H9 (cell line): ENCODE results near the gene GP1BB. TPM values are rescaled to one million over a fixed set of nuclear protein-coding genes. Genes with fewer than 3 reads are reported as not detected.
A peak's percentile ranks its signal among the peaks of the same experiment; 100 is the strongest.

Experiments
- DNase-seq: peaks from one replicate; pipeline ENCODE4 v3.0.0-alpha.2; 2017
- H2AFZ ChIP-seq: one replicate; pipeline ENCODE4 v1.6.1; 2013; ENCODE audit warnings: mild to moderate bottlenecking, low read length, control low read depth, moderate library complexity
- H2AK5ac ChIP-seq: 2 replicates; pipeline ENCODE4 v1.6.1; 2013; ENCODE audit warnings: low read length, control low read depth, mixed read lengths; ENCODE audit not compliant: insufficient read length
- H2BK120ac ChIP-seq: one replicate; pipeline ENCODE4 v1.6.1; 2013; ENCODE audit warnings: low read depth, mild to moderate bottlenecking, low read length, control low read depth, inconsistent platforms; ENCODE audit not compliant: poor library complexity, severe bottlenecking
- H2BK12ac ChIP-seq: 2 replicates; pipeline ENCODE4 v1.6.1; 2013; ENCODE audit warnings: low read length, control low read depth, mixed read lengths, low read depth; ENCODE audit not compliant: insufficient read length
- H2BK15ac ChIP-seq: 2 replicates; pipeline ENCODE4 v1.6.1; 2013; ENCODE audit warnings: low read depth, low read length, control low read depth
- H2BK20ac ChIP-seq: one replicate; pipeline ENCODE4 v1.6.1; 2013; ENCODE audit warnings: low read depth, mild to moderate bottlenecking, low read length, control low read depth, inconsistent platforms; ENCODE audit not compliant: poor library complexity, severe bottlenecking
- H2BK5ac ChIP-seq: 2 replicates; pipeline ENCODE4 v1.6.1; 2013; ENCODE audit warnings: low read length, control low read depth, mixed read lengths; ENCODE audit not compliant: insufficient read length
- H3K14ac ChIP-seq: 2 replicates; pipeline ENCODE4 v1.6.1; 2013; ENCODE audit warnings: low read length, control low read depth; ENCODE audit not compliant: insufficient read depth
- H3K18ac ChIP-seq: 2 replicates; pipeline ENCODE4 v1.6.1; 2013; ENCODE audit warnings: low read depth, mild to moderate bottlenecking, mixed read lengths, low read length, control low read depth; ENCODE audit not compliant: insufficient read length
- H3K23ac ChIP-seq: 2 replicates; pipeline ENCODE4 v1.6.1; 2013; ENCODE audit warnings: low read length, control low read depth, mixed read lengths, low read depth; ENCODE audit not compliant: insufficient read length
- H3K23me2 ChIP-seq: 2 replicates; pipeline ENCODE4 v1.6.1; 2013; ENCODE audit warnings: low read depth, mild to moderate bottlenecking, mixed read lengths, low read length, control low read depth; ENCODE audit not compliant: insufficient read length, poor library complexity, severe bottlenecking
- H3K27ac ChIP-seq: 2 replicates; pipeline ENCODE4 v1.5.1; 2013; ENCODE audit warnings: low read length, control low read depth, mixed read lengths, low read depth; ENCODE audit not compliant: insufficient read length
- H3K27me3 ChIP-seq: 2 replicates; pipeline ENCODE4 v1.6.1; 2013; ENCODE audit warnings: low read length, control low read depth, inconsistent platforms; ENCODE audit not compliant: insufficient read depth
- H3K4ac ChIP-seq: 2 replicates; pipeline ENCODE4 v1.6.1; 2013; ENCODE audit warnings: low read depth, mild to moderate bottlenecking, control low read depth, inconsistent platforms, low read length, moderate library complexity
- H3K4me1 ChIP-seq: 2 replicates; pipeline ENCODE4 v1.6.1; 2013; ENCODE audit warnings: low read length, control low read depth, inconsistent platforms; ENCODE audit not compliant: insufficient read depth
- H3K4me2 ChIP-seq: 2 replicates; pipeline ENCODE4 v1.6.1; 2013; ENCODE audit warnings: low read length, control low read depth, mixed read lengths; ENCODE audit not compliant: insufficient read length, insufficient read depth
- H3K56ac ChIP-seq: 2 replicates; pipeline ENCODE4 v1.6.1; 2013; ENCODE audit warnings: low read depth, mild to moderate bottlenecking, mixed read lengths, low read length, control low read depth; ENCODE audit not compliant: insufficient read length
- H3K79me1 ChIP-seq: 2 replicates; pipeline ENCODE4 v1.6.1; 2013; ENCODE audit warnings: low read depth, mild to moderate bottlenecking, moderate library complexity, low read length, control low read depth, inconsistent platforms; ENCODE audit not compliant: insufficient read depth, poor library complexity, severe bottlenecking
- H3K79me2 ChIP-seq: 2 replicates; pipeline ENCODE4 v1.6.1; 2013; ENCODE audit warnings: low read length, control low read depth, inconsistent platforms; ENCODE audit not compliant: insufficient read depth
- H3K9ac ChIP-seq: 2 replicates; pipeline ENCODE4 v1.6.1; 2013; ENCODE audit warnings: low read length, control low read depth, mixed read lengths; ENCODE audit not compliant: insufficient read length; ENCODE audit errors: extremely low read depth
- H3K9me3 ChIP-seq: one replicate; pipeline ENCODE4 v1.6.1; 2013; ENCODE audit warnings: low read depth, low read length, inconsistent platforms; ENCODE audit not compliant: control insufficient read depth
- H3T11ph ChIP-seq: one replicate; pipeline ENCODE4 v1.6.1; 2013; ENCODE audit warnings: mild to moderate bottlenecking, low read length, control low read depth, inconsistent platforms
- H4K20me1 ChIP-seq: one replicate; pipeline ENCODE4 v1.6.1; 2013; ENCODE audit not compliant: control insufficient read depth, insufficient read length, insufficient read depth
- H4K5ac ChIP-seq: 2 replicates; pipeline ENCODE4 v1.6.1; 2013; ENCODE audit warnings: low read depth, mild to moderate bottlenecking, mixed read lengths, low read length, control low read depth; ENCODE audit not compliant: insufficient read length
- H4K8ac ChIP-seq: replicated peaks from 2 replicates; pipeline ENCODE4 v1.6.1; 2013; ENCODE audit warnings: low read length, control low read depth, mixed read lengths, low read depth; ENCODE audit not compliant: insufficient read length
- H4K91ac ChIP-seq: 2 replicates; pipeline ENCODE4 v1.6.1; 2013; ENCODE audit warnings: low read depth, mild to moderate bottlenecking, moderate library complexity, mixed read lengths, low read length, control low read depth; ENCODE audit not compliant: insufficient read length
- H3K27ac Mint-ChIP-seq, 3 experiments: 2 replicates in 2 of 3; 3 replicates in 1 of 3; pipeline ENCODE4 v1.8.0; 2020 to 2021; ENCODE audit warnings: mixed read lengths in 3 of 3, mild to moderate bottlenecking in 1 of 3, moderate library complexity in 1 of 3
- H3K27me3 Mint-ChIP-seq: 2 replicates; pipeline ENCODE4 v1.8.0; 2021; ENCODE audit warnings: low read depth, mild to moderate bottlenecking, moderate library complexity, mixed read lengths
- H3K36me3 Mint-ChIP-seq, 3 experiments: 2 replicates in 2 of 3; 3 replicates in 1 of 3; pipeline ENCODE4 v1.8.0; 2020 to 2021; ENCODE audit warnings: low read depth in 3 of 3, mixed read lengths in 3 of 3; ENCODE audit not compliant: insufficient read depth in 1 of 3
- H3K4me1 Mint-ChIP-seq, 2 experiments: 2 replicates each; pipeline ENCODE4 v1.8.0; 2020; ENCODE audit warnings: mixed read lengths in 2 of 2
- H3K4me3 Mint-ChIP-seq, 2 experiments: 2 replicates in 1 of 2; 3 replicates in 1 of 2; pipeline ENCODE4 v1.8.0; 2020 to 2021; ENCODE audit warnings: mild to moderate bottlenecking in 2 of 2, mixed read lengths in 2 of 2, moderate library complexity in 1 of 2
- H3K9me3 Mint-ChIP-seq, 2 experiments: 2 replicates in 1 of 2; 3 replicates in 1 of 2; pipeline ENCODE4 v1.8.0; 2020; ENCODE audit warnings: mild to moderate bottlenecking in 2 of 2, mixed read lengths in 2 of 2, moderate library complexity in 1 of 2
- CTCF ChIP-seq: fragments of 200-600 bp; sonication (generic); conservative IDR thresholded peaks from 3 replicates; pipeline ENCODE4 v1.8.0; 2021; ENCODE audit warnings: antibody characterized with exemption, mild to moderate bottlenecking
- WGBS: extraction: QIAGEN DNeasy Blood & Tissue Kit; methylation state at CpG from one replicate; pipeline ENCODE4 v1.1.7; 2013; ENCODE audit warnings: missing lambda C conversion rate, low lambda C conversion rate, mixed read lengths; ENCODE audit not compliant: insufficient read length; ENCODE audit errors: extremely low coverage; 5-methylcytosine and 5-hydroxymethylcytosine counted together
- total RNA-seq: library from RNA; stranded (reverse); gene quantifications from 2 replicates; pipeline ENCODE4 v1.2.1, GENCODE V29; 2021

The GP1BB gene
- total RNA-seq, 1 experiment from 2014 or later, result 3.4 TPM

- no peak overlapping the region for H2BK20ac ChIP-seq
- no peaks in the 10 kb centered on the region for H3K23me2 ChIP-seq
- H3K9me3 ChIP-seq, result no peaks in the 10 kb centered on the region
- peaks cover 0 to 3% (median 0%) of the 10 kb centered on the region in 3 experiments; a peak in 2 of 7 replicates for H3K36me3 Mint-ChIP-seq
- H3K4me2 ChIP-seq, result no peak overlapping the region
- H3K4me1 ChIP-seq, result no peaks in the 10 kb centered on the region; the same call in 1 of the 2 replicates
- no peak overlapping the region for H3K14ac ChIP-seq
- peak overlapping the region; percentile 57 to 74 for H3K4me3 Mint-ChIP-seq
- H4K5ac ChIP-seq, result no peak overlapping the region
- no CpG with 5 or more reads among the region's 43 CpGs for WGBS
- peak; percentile 56 for DNase-seq
- no peak overlapping the region for H4K91ac ChIP-seq
- H2BK120ac ChIP-seq, result no peak overlapping the region
- H2BK5ac ChIP-seq, result no peak overlapping the region
- no peak overlapping the region for H3K9ac ChIP-seq
- TF ChIP-seq CTCF, result no peak
- H3K4me1 Mint-ChIP-seq, result peaks cover 23 to 50% of the 10 kb centered on the region in 2 experiments
- H3K79me1 ChIP-seq, result no peaks in the 10 kb centered on the region
- H3K18ac ChIP-seq, result no peak overlapping the region
- H3K23ac ChIP-seq, result no peak overlapping the region
- H3K27me3 ChIP-seq, result peaks cover 86% of the 10 kb centered on the region
- no peak overlapping the region for H4K8ac ChIP-seq
- no peak overlapping the region; a peak in 1 of 7 replicates for H3K27ac Mint-ChIP-seq
- no peak overlapping the region for H3K56ac ChIP-seq
- peaks cover 8 to 10% of the 10 kb centered on the region in 2 experiments; a peak in 4 of 5 replicates for H3K9me3 Mint-ChIP-seq
- H2AFZ ChIP-seq, result no peak overlapping the region
- no peak overlapping the region for H2AK5ac ChIP-seq
- H3K27ac ChIP-seq, result no peak overlapping the region
- H3T11ph ChIP-seq, result no peak overlapping the region
- H3K79me2 ChIP-seq, result no peaks in the 10 kb centered on the region
- H2BK15ac ChIP-seq, result no peak overlapping the region
- H4K20me1 ChIP-seq, result peaks cover 3% of the 10 kb centered on the region
- H3K4ac ChIP-seq, result no peak overlapping the region
- H2BK12ac ChIP-seq, result no peak overlapping the region
- H3K27me3 Mint-ChIP-seq, result peaks cover 90% of the 10 kb centered on the region
These were observed 36.2 kb downstream of the GP1BB start for GRCh38 chr22:19759427-19760057.
